ENCODE measurements around the gene CDC123. TPM values are rescaled to one million over a fixed set of nuclear protein-coding genes. Genes with fewer than 3 reads are reported as not detected.

CDC123 gene
- total and polyA plus RNA-seq, 2 donors (not counting 3 experiments of a cell fraction or from before 2014, with no cell fraction given), result 65.6 to 106 TPM

DNA sequence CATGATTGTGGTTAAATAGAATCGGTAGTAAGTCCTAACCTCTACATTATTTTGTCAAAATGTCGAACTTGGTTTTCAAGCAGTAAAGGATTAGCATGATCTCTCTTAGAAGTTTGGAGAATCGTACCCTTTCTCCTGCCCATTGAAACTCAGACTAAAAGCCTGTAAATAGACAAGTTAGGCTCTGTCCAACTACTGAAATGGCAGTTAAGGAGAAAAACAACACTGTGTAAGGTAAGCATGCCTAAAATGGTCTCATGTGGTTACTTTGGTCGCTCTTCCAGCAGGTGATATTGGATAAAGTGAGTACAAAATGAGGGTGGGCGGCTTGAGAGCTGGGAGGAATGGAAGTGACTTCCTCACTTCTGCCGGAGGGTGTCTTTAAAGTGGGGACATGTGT lies 41.5 kb upstream of the CDC123 start:
- Histone ChIP-seq H4K20me1 (replicated peaks; ENCODE audit: control insufficient read depth, extremely low read depth, insufficient read depth, low read length) (no peaks in the 10 kb centered on the region), H3K9me1 (replicated peaks; ENCODE audit: control insufficient read depth, extremely low read depth, insufficient read depth, low read length) (no peaks in the 10 kb centered on the region), H3K36me3 (ENCODE audit: control insufficient read depth in 2 of 2, extremely low read depth in 1 of 2, insufficient read depth in 2 of 2, low read length in 2 of 2) (peaks cover 5 to 6% of the 10 kb centered on the region in 2 experiments), H2AFZ (ENCODE audit: low read depth, low read length) (no peak overlapping the region), H3K79me2 (ENCODE audit: control insufficient read depth, insufficient read depth, low read length) (no peaks in the 10 kb centered on the region), H3K9me3 (replicated peaks; ENCODE audit: control insufficient read depth, insufficient read depth, low read length) (no peaks in the 10 kb centered on the region), H3K27me3 (ENCODE audit: control insufficient read depth in 2 of 2, insufficient read depth in 2 of 2, low read length in 2 of 2) (no peaks in the 10 kb centered on the region), H3K27ac (ENCODE audit: insufficient read depth, low read depth, low read length) (no peak overlapping the region), H3K4me3 (replicated peaks in 1 of 3; ENCODE audit: insufficient read depth in 1 of 3, low read depth in 1 of 3, low read length in 3 of 3) (no peak overlapping the region), H3K4me1 (ENCODE audit: control insufficient read depth, extremely low read depth, insufficient read depth, low read length) (no peaks in the 10 kb centered on the region), H3K9ac (replicated peaks; ENCODE audit: extremely low read depth, insufficient read depth, low read length) (no peak overlapping the region), H3K4me2 (ENCODE audit: insufficient read depth, low read length) (no peak overlapping the region)
- no peak for FAIRE-seq
- dilution Hi-C loops (cut with MboI; ENCODE audit: extremely low pct_ligation_motif_present, low sequenced_read_pairs), result no loop called here
- DNase-seq (ENCODE audit: low read depth, low spot score), result no peak
- POLR2A ChIA-PET, result no interaction called here
- BruUV-seq (replicated peaks), result no TSS peak
- no peak for TF ChIP-seq POLR2AphosphoS5 (IDR thresholded peaks at IDR 0.05; ENCODE audit: insufficient read depth, low read depth, low read length)
- no peak for TF ChIP-seq POLR2A (IDR thresholded peaks at IDR 0.05; ENCODE audit: low read depth, low read length)
- TF ChIP-seq, protein P1, sequence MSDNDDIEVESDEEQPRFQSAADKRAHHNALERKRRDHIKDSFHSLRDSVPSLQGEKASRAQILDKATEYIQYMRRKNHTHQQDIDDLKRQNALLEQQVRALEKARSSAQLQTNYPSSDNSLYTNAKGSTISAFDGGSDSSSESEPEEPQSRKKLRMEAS (IDR thresholded peaks at IDR 0.05; ENCODE audit: insufficient read depth, insufficient read length), result no peak
- no peak for TF ChIP-seq JUN (IDR thresholded peaks at IDR 0.05; ENCODE audit: borderline replicate concordance, insufficient read depth, insufficient read length, low read depth)
- TF ChIP-seq FOS (IDR thresholded peaks at IDR 0.05; ENCODE audit: borderline replicate concordance, insufficient read depth, low read length), result no peak
- TF ChIP-seq GATA2 (IDR thresholded peaks at IDR 0.05; ENCODE audit: insufficient read depth, insufficient read length, low read depth, low read length), result no peak
- TF ChIP-seq EZH2 (IDR thresholded peaks at IDR 0.05; ENCODE audit: borderline replicate concordance, low read depth, low read length, severe bottlenecking), result no peak
- TF ChIP-seq MYC (IDR thresholded peaks at IDR 0.05; ENCODE audit: low read depth, low read length), result no peak
- TF ChIP-seq, protein P2, sequence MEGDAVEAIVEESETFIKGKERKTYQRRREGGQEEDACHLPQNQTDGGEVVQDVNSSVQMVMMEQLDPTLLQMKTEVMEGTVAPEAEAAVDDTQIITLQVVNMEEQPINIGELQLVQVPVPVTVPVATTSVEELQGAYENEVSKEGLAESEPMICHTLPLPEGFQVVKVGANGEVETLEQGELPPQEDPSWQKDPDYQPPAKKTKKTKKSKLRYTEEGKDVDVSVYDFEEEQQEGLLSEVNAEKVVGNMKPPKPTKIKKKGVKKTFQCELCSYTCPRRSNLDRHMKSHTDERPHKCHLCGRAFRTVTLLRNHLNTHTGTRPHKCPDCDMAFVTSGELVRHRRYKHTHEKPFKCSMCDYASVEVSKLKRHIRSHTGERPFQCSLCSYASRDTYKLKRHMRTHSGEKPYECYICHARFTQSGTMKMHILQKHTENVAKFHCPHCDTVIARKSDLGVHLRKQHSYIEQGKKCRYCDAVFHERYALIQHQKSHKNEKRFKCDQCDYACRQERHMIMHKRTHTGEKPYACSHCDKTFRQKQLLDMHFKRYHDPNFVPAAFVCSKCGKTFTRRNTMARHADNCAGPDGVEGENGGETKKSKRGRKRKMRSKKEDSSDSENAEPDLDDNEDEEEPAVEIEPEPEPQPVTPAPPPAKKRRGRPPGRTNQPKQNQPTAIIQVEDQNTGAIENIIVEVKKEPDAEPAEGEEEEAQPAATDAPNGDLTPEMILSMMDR (IDR thresholded peaks at IDR 0.05; ENCODE audit: extremely low read depth in 1 of 2, insufficient read depth in 1 of 2, low read depth in 1 of 2, low read length in 2 of 2), result no peak
- CTCF ChIA-PET, result no interaction called here
- intact Hi-C loops (cut with micrococcal nuclease), result no loop called here

Data from endothelial cell of umbilical vein (primary cell).